ENCODE data around the gene FAM131A. TPM values are rescaled to one million over a fixed set of nuclear protein-coding genes. Genes with fewer than 3 reads are reported as not detected.

The FAM131A gene
- total and polyA plus RNA-seq, 2 donors (not counting 1 experiment from before 2014, with no cell fraction given) = 11.7 to 13.4 TPM

DNA sequence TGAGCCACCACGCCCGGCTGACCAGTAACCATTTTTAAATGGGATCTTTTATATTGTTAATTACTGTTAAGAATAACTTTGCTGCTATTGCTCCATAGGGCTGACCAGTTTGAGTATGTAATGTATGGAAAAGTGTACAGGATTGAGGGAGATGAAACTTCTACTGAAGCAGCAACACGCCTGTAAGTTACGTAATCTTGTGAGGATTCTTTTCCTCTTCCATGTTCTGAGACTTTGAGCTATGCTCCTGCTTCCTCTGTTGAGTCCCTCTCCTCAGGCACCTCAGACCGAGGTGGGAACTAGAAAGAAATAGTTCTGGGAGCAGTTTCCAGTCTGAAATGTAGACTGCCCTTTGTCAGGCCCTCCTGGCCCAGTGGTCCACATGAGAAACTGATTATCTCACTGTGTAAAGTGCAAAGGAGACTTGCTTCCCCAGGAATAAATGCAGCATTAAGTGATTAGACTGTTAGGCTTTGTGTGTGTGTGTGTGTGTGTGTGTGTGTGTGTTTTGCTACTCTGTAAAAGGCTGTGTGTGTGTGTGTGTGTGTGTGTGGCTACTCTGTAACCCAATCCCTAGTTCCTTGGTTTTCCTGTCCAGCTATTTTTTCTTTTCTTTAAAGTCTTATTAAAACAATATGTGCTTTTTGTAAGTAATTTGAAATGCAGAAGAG lies 29.4 kb downstream of the FAM131A start:
- no peak for DNase-seq
- no peaks in the 10 kb centered on the region for H3K9me3 Mint-ChIP-seq (ENCODE audit: insufficient read depth)
- H3K27ac ChIP-seq (ENCODE audit: low read length in 2 of 2) = no peak overlapping the region
- WGBS (ENCODE audit: insufficient coverage) = 93% methylated on average over 3 of the region's 5 CpGs
- H3K9ac ChIP-seq (ENCODE audit: low read length) = no peak overlapping the region
- H3K9me3 ChIP-seq (ENCODE audit: control extremely low read depth in 1 of 3, control insufficient read depth in 2 of 3, insufficient read depth in 1 of 3, low read length in 2 of 3) = no peaks in the 10 kb centered on the region
- H3K27me3 Mint-ChIP-seq = no peaks in the 10 kb centered on the region
- no peak overlapping the region for H2AFZ ChIP-seq (ENCODE audit: insufficient read depth, low read depth, low read length, poor library complexity, severe bottlenecking)
- H3K27ac Mint-ChIP-seq = no peak overlapping the region
- no peaks in the 10 kb centered on the region for H3K27me3 ChIP-seq (replicated peaks in 1 of 4; ENCODE audit: control extremely low read depth in 1 of 4, control insufficient read depth in 3 of 4, insufficient read depth in 4 of 4, low read length in 3 of 4)
- ATAC-seq (ENCODE audit: low read depth) = no peak
- no peak overlapping the region for H3K4me2 ChIP-seq (replicated peaks; ENCODE audit: low read depth, low read length, poor library complexity, severe bottlenecking)
- intact Hi-C loops (cut with micrococcal nuclease) = no loop called here
- CTCF ChIA-PET = interaction anchor here (0.6 to 7.4 kb wide), 3 partner anchors 13 to 410 kb away, joined by 3 to 107 read pairs (median 3); no protein-coding TSS in a partner anchor
- no peak overlapping the region for H3K4me3 ChIP-seq (ENCODE audit: control extremely low read depth in 1 of 5, extremely low read depth in 1 of 5, insufficient read depth in 1 of 5, low read depth in 2 of 5, low read length in 4 of 5)
- POLR2A ChIA-PET = no interaction called here
- no peak for TF ChIP-seq EZH2 (IDR thresholded peaks at IDR 0.05; ENCODE audit: borderline replicate concordance, insufficient read depth, low read depth, low read length, poor library complexity, severe bottlenecking)
- TF ChIP-seq, protein P1, sequence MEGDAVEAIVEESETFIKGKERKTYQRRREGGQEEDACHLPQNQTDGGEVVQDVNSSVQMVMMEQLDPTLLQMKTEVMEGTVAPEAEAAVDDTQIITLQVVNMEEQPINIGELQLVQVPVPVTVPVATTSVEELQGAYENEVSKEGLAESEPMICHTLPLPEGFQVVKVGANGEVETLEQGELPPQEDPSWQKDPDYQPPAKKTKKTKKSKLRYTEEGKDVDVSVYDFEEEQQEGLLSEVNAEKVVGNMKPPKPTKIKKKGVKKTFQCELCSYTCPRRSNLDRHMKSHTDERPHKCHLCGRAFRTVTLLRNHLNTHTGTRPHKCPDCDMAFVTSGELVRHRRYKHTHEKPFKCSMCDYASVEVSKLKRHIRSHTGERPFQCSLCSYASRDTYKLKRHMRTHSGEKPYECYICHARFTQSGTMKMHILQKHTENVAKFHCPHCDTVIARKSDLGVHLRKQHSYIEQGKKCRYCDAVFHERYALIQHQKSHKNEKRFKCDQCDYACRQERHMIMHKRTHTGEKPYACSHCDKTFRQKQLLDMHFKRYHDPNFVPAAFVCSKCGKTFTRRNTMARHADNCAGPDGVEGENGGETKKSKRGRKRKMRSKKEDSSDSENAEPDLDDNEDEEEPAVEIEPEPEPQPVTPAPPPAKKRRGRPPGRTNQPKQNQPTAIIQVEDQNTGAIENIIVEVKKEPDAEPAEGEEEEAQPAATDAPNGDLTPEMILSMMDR (IDR thresholded peaks at IDR 0.05) = no peak
- peaks cover 0 to 25% of the 10 kb centered on the region in 2 experiments for H3K36me3 ChIP-seq (replicated peaks in 1 of 2; ENCODE audit: control extremely low read depth in 1 of 2, control insufficient read depth in 1 of 2, extremely low read depth in 1 of 2, insufficient read depth in 2 of 2, low read length in 1 of 2)
- H3K79me2 ChIP-seq (ENCODE audit: control insufficient read depth, insufficient read depth, low read length) = peaks cover 4% of the 10 kb centered on the region
- no peak overlapping the region for H3K4me3 Mint-ChIP-seq
- H3K4me1 ChIP-seq (ENCODE audit: control insufficient read depth in 2 of 2, insufficient read depth in 2 of 2, low read length in 2 of 2) = peaks cover 3 to 11% of the 10 kb centered on the region in 2 donors
- H3K4me1 Mint-ChIP-seq = peaks cover 20% of the 10 kb centered on the region
- H4K20me1 ChIP-seq (ENCODE audit: control insufficient read depth, insufficient read depth, low read length, poor library complexity, severe bottlenecking) = no peaks in the 10 kb centered on the region

DNA sequence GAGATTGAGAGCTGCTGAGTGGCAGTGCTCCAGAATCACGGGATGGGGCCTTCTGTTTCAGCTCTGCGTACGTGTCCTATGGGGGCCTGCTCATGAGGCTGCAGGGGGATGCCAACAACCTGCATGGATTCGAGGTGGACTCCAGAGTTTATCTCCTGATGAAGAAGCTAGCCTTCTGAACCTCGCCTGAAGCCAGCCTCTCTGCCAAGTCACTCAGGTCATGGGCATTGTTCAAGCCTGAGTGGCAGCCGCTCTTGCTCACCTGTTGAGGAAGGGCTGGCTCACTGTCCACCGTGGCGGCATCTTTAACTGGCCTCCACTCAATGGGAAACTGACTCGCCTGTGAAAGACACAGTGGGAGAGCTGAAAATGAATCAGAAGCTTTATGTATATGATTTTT lies 30.7 kb downstream of the FAM131A start:
- Histone ChIP-seq H2AFZ (ENCODE audit: insufficient read depth, low read depth, low read length, poor library complexity, severe bottlenecking) (no peak overlapping the region), H3K36me3 (replicated peaks in 1 of 2; ENCODE audit: control extremely low read depth in 1 of 2, control insufficient read depth in 1 of 2, extremely low read depth in 1 of 2, insufficient read depth in 2 of 2, low read length in 1 of 2) (peaks cover 0 to 25% of the 10 kb centered on the region in 2 experiments), H3K27me3 (replicated peaks in 1 of 4; ENCODE audit: control extremely low read depth in 1 of 4, control insufficient read depth in 3 of 4, insufficient read depth in 4 of 4, low read length in 3 of 4) (no peaks in the 10 kb centered on the region), H4K20me1 (ENCODE audit: control insufficient read depth, insufficient read depth, low read length, poor library complexity, severe bottlenecking) (no peaks in the 10 kb centered on the region), H3K27ac (ENCODE audit: low read length in 2 of 2) (no peak overlapping the region), H3K9me3 (ENCODE audit: control extremely low read depth in 1 of 3, control insufficient read depth in 2 of 3, insufficient read depth in 1 of 3, low read length in 2 of 3) (no peaks in the 10 kb centered on the region), H3K9ac (ENCODE audit: low read length) (no peak overlapping the region), H3K4me1 (ENCODE audit: control insufficient read depth in 2 of 2, insufficient read depth in 2 of 2, low read length in 2 of 2) (peaks cover 3 to 11% of the 10 kb centered on the region in 2 donors), H3K4me2 (replicated peaks; ENCODE audit: low read depth, low read length, poor library complexity, severe bottlenecking) (no peak overlapping the region), H3K79me2 (ENCODE audit: control insufficient read depth, insufficient read depth, low read length) (peaks cover 4% of the 10 kb centered on the region), H3K4me3 (ENCODE audit: control extremely low read depth in 1 of 5, extremely low read depth in 1 of 5, insufficient read depth in 1 of 5, low read depth in 2 of 5, low read length in 4 of 5) (no peak overlapping the region)
- DNase-seq = no peak
- Mint-ChIP-seq H3K27ac (no peak overlapping the region), H3K4me1 (peaks cover 19% of the 10 kb centered on the region), H3K27me3 (no peaks in the 10 kb centered on the region), H3K9me3 (ENCODE audit: insufficient read depth) (no peaks in the 10 kb centered on the region), H3K4me3 (no peak overlapping the region)
- ATAC-seq (ENCODE audit: low read depth) = no peak
- TF ChIP-seq, protein P1 (IDR thresholded peaks at IDR 0.05) = no peak
- TF ChIP-seq EZH2 (IDR thresholded peaks at IDR 0.05; ENCODE audit: borderline replicate concordance, insufficient read depth, low read depth, low read length, poor library complexity, severe bottlenecking) = no peak
- POLR2A ChIA-PET = no interaction called here
- WGBS (ENCODE audit: insufficient coverage) = 94% methylated on average over 8 of the region's 9 CpGs
- intact Hi-C loops (cut with micrococcal nuclease) = no loop called here
- CTCF ChIA-PET = interaction anchor here (0.9 to 7.4 kb wide), 4 partner anchors 10 to 146 kb away, joined by 3 to 107 read pairs (median 3); partner anchors contain the start of gene THPO
